Stimulated activated CD4-positive, alpha-beta T cell treated with anti-CD3 and anti-CD28 coated beads, Interleukin-12 subunit alpha, Interleukin-12 subunit beta, amount 100 ng/mL, for 4 hours (primary cell): ENCODE results near the gene ROR2.
"Not testable (repeated sequence)": the region's sequence is repeated elsewhere in the genome, so short reads cannot be mapped to it uniquely, and the experiment has no call there.

Source experiments
- DNase-seq: peaks from one replicate; pipeline ENCODE4 v3.0.0-alpha.2; 2020

ROR2 gene

GRCh38 chr9:91920630-91921350 is 29.2 kb downstream of the ROR2 start:
- DNase-seq, result no peak

- no peak for DNase-seq
These were observed 30.4 kb downstream of the ROR2 start for GRCh38 chr9:91919621-91920020.

GRCh38 chr9:91917436-91917835 is 32.6 kb downstream of the ROR2 start:
- no peak for DNase-seq

GRCh38 chr9:91915524-91916263 is 34.3 kb downstream of the ROR2 start:
- DNase-seq, result no peak

- no peak for DNase-seq
These were observed 35.1 kb downstream of the ROR2 start for GRCh38 chr9:91914937-91915336.

- DNase-seq, result no peak
These were observed 35.6 kb downstream of the ROR2 start for GRCh38 chr9:91914404-91914803.

GRCh38 chr9:91913986-91914385 is 36.0 kb downstream of the ROR2 start:
- DNase-seq, result no peak

- no peak for DNase-seq
These were observed 36.9 kb downstream of the ROR2 start for GRCh38 chr9:91913096-91913495.

- no peak for DNase-seq
These were observed 38.4 kb downstream of the ROR2 start for GRCh38 chr9:91911657-91912056.

- not testable (repeated sequence) for DNase-seq
These were observed 40.8 kb downstream of the ROR2 start for GRCh38 chr9:91909256-91909655.

- no peak for DNase-seq
These were observed 41.3 kb downstream of the ROR2 start for GRCh38 chr9:91908746-91909145.

- DNase-seq, result no peak
These were observed 41.8 kb downstream of the ROR2 start for GRCh38 chr9:91908293-91908623.

GRCh38 chr9:91907484-91908292 is 42.3 kb downstream of the ROR2 start:
- no peak for DNase-seq

- DNase-seq, result peak; percentile 8
These were observed 44.0 kb downstream of the ROR2 start for GRCh38 chr9:91905991-91906469.

- no peak for DNase-seq
These were observed 44.8 kb downstream of the ROR2 start for GRCh38 chr9:91905237-91905650.

- no peak for DNase-seq
These were observed 45.3 kb downstream of the ROR2 start for GRCh38 chr9:91904588-91905236.

- DNase-seq, result no peak
These were observed 46.7 kb downstream of the ROR2 start for GRCh38 chr9:91903126-91903911.

GRCh38 chr9:91902475-91903125 is 47.4 kb downstream of the ROR2 start:
- DNase-seq, result no peak

GRCh38 chr9:91900797-91901177 is 49.2 kb downstream of the ROR2 start:
- DNase-seq, result no peak

- DNase-seq, result no peak
These were observed 49.8 kb downstream of the ROR2 start for GRCh38 chr9:91900055-91900796.

GRCh38 chr9:91899594-91899993 is 50.4 kb downstream of the ROR2 start:
- DNase-seq, result no peak
